Amniotic stem cell (primary cell): ENCODE results near the gene CXCL12.

Experiments
- DNase-seq: peaks from one replicate; lab custom pipeline; 2025; lab: John Stamatoyannopoulos, UW

CXCL12 gene

GRCh38 chr10:44385026-44385695 is at the start of gene CXCL12:
Gene CXCL12, minus strand, starts transcription at chr10:44385097. Its CDS starts 92 bp downstream, at chr10:44385005.
- no peak for DNase-seq

- DNase-seq, result no peak
These were observed 42.6 kb upstream of the CXCL12 start for GRCh38 chr10:44427479-44427878.

- DNase-seq, result no peak
These were observed 42.1 kb upstream of the CXCL12 start for GRCh38 chr10:44427037-44427436.

GRCh38 chr10:44426247-44427034 is 41.5 kb upstream of the CXCL12 start:
- no peak for DNase-seq

- no peak for DNase-seq
These were observed 40.6 kb upstream of the CXCL12 start for GRCh38 chr10:44425466-44425865.

GRCh38 chr10:44424957-44425356 is 40.1 kb upstream of the CXCL12 start:
- no peak for DNase-seq

GRCh38 chr10:44424298-44424697 is 39.4 kb upstream of the CXCL12 start:
- DNase-seq, result no peak

- no peak for DNase-seq
These were observed 37.7 kb upstream of the CXCL12 start for GRCh38 chr10:44422570-44423101.

- DNase-seq, result no peak
These were observed 37.3 kb upstream of the CXCL12 start for GRCh38 chr10:44422153-44422552.

- no peak for DNase-seq
These were observed 35.1 kb upstream of the CXCL12 start for GRCh38 chr10:44419790-44420549.

GRCh38 chr10:44418637-44419036 is 33.7 kb upstream of the CXCL12 start:
- no peak for DNase-seq

GRCh38 chr10:44417761-44418160 is 32.9 kb upstream of the CXCL12 start:
- no peak for DNase-seq

- no peak for DNase-seq
These were observed 32.0 kb upstream of the CXCL12 start for GRCh38 chr10:44416936-44417335.

GRCh38 chr10:44416021-44416771 is 31.3 kb upstream of the CXCL12 start:
- DNase-seq, result no peak

GRCh38 chr10:44415121-44415520 is 30.2 kb upstream of the CXCL12 start:
- no peak for DNase-seq

- no peak for DNase-seq
These were observed 28.5 kb upstream of the CXCL12 start for GRCh38 chr10:44413416-44413815.

- DNase-seq, result no peak
These were observed 26.4 kb upstream of the CXCL12 start for GRCh38 chr10:44411251-44411650.

GRCh38 chr10:44404741-44405437 is 20.0 kb upstream of the CXCL12 start:
- DNase-seq, result no peak

GRCh38 chr10:44402465-44403195 is 17.7 kb upstream of the CXCL12 start:
- DNase-seq, result no peak

- no peak for DNase-seq
These were observed 15.6 kb upstream of the CXCL12 start for GRCh38 chr10:44400541-44400940.
